ENCODE measurements around the gene IFIH1. TPM values are rescaled to one million over a fixed set of nuclear protein-coding genes. Genes with fewer than 3 reads are reported as not detected.
A peak's percentile ranks its signal among the peaks of the same experiment; 100 is the strongest.

Gene IFIH1
- total and polyA plus RNA-seq, 7 donors = 8.8 to 16.0 (median 11.2) TPM

- H3K4me3 ChIP-seq = no peak overlapping the region
- intact Hi-C loops (cut with DNase I) = no loop called here
- peaks cover 0 to 28% (median 18%) of the 10 kb centered on the region in 4 donors for H3K4me1 ChIP-seq
- H3K9me3 ChIP-seq = no peaks in the 10 kb centered on the region
- H3K36me3 ChIP-seq = no peaks in the 10 kb centered on the region
- TF ChIP-seq EP300 (IDR thresholded peaks at IDR 0.05) (no peak), POLR2A (IDR thresholded peaks at IDR 0.05) (no peak), POLR2AphosphoS5 (IDR thresholded peaks at IDR 0.05) (no peak), CTCF (IDR thresholded peaks at IDR 0.05) (no peak)
- 86 to 90% methylated on average over 3 of the region's 3 CpGs for WGBS, 2 donors
- DNase-seq = no peak
- no peaks in the 10 kb centered on the region for H3K27me3 ChIP-seq
- no peak overlapping the region for H3K27ac ChIP-seq
Measured at GRCh38 chr2:162253435-162253834, 65.0 kb downstream of the IFIH1 start.

DNA sequence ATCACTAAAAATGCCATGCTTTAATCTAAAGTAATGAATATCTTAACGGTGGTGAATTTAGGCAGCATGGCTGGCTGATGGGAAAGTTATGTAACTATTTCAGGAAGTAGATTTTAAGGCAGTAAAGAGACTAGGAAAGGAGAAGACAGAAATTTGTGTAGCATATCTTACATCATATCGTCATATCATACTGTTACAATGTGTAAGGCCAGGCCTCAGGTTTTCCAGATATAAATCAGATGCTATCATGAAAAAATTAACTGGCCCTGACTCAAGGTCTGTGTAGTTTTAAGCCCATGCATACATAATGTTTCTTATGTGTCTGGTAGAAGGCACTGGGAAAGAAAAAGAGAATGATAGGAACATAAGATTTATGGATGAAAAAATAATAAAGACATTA, 66.3 kb downstream of the IFIH1 start:
- H3K27ac ChIP-seq = peak overlapping the region in 2 of 4 donors; percentile 18 to 54
- TF ChIP-seq EP300 (IDR thresholded peaks at IDR 0.05) (no peak), POLR2A (IDR thresholded peaks at IDR 0.05) (no peak), CTCF (IDR thresholded peaks at IDR 0.05) (no peak), POLR2AphosphoS5 (IDR thresholded peaks at IDR 0.05) (no peak)
- no peak overlapping the region for H3K4me3 ChIP-seq
- H3K27me3 ChIP-seq = no peaks in the 10 kb centered on the region
- no peak for DNase-seq
- peaks cover 0 to 19% (median 12%) of the 10 kb centered on the region in 4 donors for H3K4me1 ChIP-seq
- 88 to 90% methylated on average over 2 of the region's 2 CpGs for WGBS, 2 donors
- no peaks in the 10 kb centered on the region for H3K36me3 ChIP-seq
- no peaks in the 10 kb centered on the region for H3K9me3 ChIP-seq
- intact Hi-C loops (cut with DNase I) = no loop called here

DNA sequence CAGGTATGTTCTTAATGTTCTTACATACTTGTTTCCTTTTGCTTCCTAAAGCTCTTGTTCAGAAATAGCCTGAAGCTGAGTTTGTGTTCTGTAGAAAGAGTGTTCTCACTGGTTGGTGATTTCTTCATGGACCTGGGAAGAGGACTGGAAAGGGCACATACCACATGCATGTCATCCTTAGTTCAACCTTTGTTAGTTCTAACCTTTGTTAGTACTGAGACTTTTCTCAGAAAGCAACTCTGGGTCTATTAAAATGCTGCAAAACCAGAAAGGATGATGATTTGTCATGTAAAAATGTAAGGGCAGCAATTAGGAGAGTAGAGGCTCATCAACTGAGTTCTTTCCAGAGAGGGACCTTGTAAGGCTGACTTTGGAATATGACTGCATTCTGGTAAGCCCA, 72.7 kb downstream of the IFIH1 start:
- Histone ChIP-seq H3K4me1 (peaks cover 0 to 54% (median 43%) of the 10 kb centered on the region in 4 donors), H3K9me3 (no peaks in the 10 kb centered on the region), H3K36me3 (no peaks in the 10 kb centered on the region), H3K27me3 (no peaks in the 10 kb centered on the region), H3K27ac (peak overlapping the region; percentile 28 to 85 (median 76)), H3K4me3 (no peak overlapping the region)
- no peak for TF ChIP-seq POLR2AphosphoS5 (IDR thresholded peaks at IDR 0.05)
- DNase-seq = no peak
- intact Hi-C loops (cut with DNase I) = no loop called here

GRCh38 chr2:162245061-162245460, 73.4 kb downstream of the IFIH1 start:
- Histone ChIP-seq H3K36me3 (no peaks in the 10 kb centered on the region), H3K9me3 (no peaks in the 10 kb centered on the region), H3K27ac (peak overlapping the region; percentile 71 to 85 (median 76)), H3K4me1 (peaks cover 0 to 54% (median 43%) of the 10 kb centered on the region in 4 donors), H3K27me3 (no peaks in the 10 kb centered on the region), H3K4me3 (no peak overlapping the region)
- TF ChIP-seq CTCF (IDR thresholded peaks at IDR 0.05) = no peak
- no peak for TF ChIP-seq EP300 (IDR thresholded peaks at IDR 0.05)
- no peak for TF ChIP-seq POLR2A (IDR thresholded peaks at IDR 0.05)
- TF ChIP-seq POLR2AphosphoS5 (IDR thresholded peaks at IDR 0.05) = no peak
- WGBS, 2 donors = 85 to 88% methylated on average over 1 of the region's 1 CpG
- intact Hi-C loops (cut with DNase I) = no loop called here
- DNase-seq = no peak

GRCh38 chr2:162244541-162245031, 73.9 kb downstream of the IFIH1 start:
- no peak overlapping the region for H3K4me3 ChIP-seq
- no peaks in the 10 kb centered on the region for H3K36me3 ChIP-seq
- 68 to 78% methylated on average over 2 of the region's 2 CpGs for WGBS, 2 donors
- H3K27ac ChIP-seq = peak overlapping the region; percentile 71 to 85 (median 76)
- DNase-seq = peak; percentile 78
- no peaks in the 10 kb centered on the region for H3K27me3 ChIP-seq
- H3K9me3 ChIP-seq = no peaks in the 10 kb centered on the region
- TF ChIP-seq EP300 (IDR thresholded peaks at IDR 0.05) = peak in 3 of 4 donors; percentile 38 to 72 (median 71)
- TF ChIP-seq CTCF (IDR thresholded peaks at IDR 0.05) = no peak
- peak; percentile 73 to 92 (median 88) for TF ChIP-seq POLR2AphosphoS5 (IDR thresholded peaks at IDR 0.05)
- peaks cover 0 to 54% (median 43%) of the 10 kb centered on the region in 4 donors for H3K4me1 ChIP-seq
- intact Hi-C loops (cut with DNase I) = no loop called here
